Measurements from ENCODE around the gene FXYD6.

FXYD6 gene

DNA sequence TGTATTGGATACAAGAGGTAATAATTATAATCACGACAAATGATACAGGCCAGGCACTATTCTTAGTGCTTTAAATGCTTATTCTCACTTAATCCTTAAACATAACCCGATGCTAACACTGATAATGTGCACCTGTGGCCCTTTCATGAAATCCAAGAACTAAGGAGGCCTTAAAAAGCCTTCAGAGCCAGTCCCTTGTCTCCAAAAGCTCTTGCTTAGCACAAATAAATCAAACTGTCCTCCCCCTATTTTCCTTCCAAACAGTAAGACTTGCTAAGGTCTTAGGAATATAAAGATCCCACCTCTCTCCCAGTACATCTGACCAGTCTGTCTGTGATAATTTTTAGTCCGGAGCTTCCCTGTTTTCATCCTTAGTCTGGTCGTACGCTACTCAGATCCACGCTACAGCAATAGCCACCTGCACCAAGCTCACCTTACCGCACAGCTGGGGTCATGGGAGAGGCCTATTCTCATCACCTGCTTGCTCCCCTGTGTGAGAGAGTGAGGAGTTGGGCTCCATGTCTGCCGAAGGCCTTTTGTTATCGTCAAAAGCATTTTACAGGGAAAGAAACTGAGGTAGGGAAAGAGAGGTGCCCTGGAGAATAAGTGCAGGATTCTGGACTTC is 16.9 kb downstream of the FXYD6 start:
- no peaks in the 10 kb centered on the region for H3K9me3 ChIP-seq (ENCODE audit: severe bottlenecking)
- TF ChIP-seq, protein P1, sequence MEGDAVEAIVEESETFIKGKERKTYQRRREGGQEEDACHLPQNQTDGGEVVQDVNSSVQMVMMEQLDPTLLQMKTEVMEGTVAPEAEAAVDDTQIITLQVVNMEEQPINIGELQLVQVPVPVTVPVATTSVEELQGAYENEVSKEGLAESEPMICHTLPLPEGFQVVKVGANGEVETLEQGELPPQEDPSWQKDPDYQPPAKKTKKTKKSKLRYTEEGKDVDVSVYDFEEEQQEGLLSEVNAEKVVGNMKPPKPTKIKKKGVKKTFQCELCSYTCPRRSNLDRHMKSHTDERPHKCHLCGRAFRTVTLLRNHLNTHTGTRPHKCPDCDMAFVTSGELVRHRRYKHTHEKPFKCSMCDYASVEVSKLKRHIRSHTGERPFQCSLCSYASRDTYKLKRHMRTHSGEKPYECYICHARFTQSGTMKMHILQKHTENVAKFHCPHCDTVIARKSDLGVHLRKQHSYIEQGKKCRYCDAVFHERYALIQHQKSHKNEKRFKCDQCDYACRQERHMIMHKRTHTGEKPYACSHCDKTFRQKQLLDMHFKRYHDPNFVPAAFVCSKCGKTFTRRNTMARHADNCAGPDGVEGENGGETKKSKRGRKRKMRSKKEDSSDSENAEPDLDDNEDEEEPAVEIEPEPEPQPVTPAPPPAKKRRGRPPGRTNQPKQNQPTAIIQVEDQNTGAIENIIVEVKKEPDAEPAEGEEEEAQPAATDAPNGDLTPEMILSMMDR (IDR thresholded peaks at IDR 0.05; ENCODE audit: low read depth, low read length), result no peak
- DNase-seq, result no peak
- no peaks in the 10 kb centered on the region for H3K36me3 ChIP-seq
- no peak overlapping the region for H3K27ac ChIP-seq
- no peaks in the 10 kb centered on the region for H3K27me3 ChIP-seq (ENCODE audit: insufficient read depth, low read depth, severe bottlenecking)
- no peak overlapping the region for H3K4me3 ChIP-seq (ENCODE audit: low read depth, low read length)

DNA sequence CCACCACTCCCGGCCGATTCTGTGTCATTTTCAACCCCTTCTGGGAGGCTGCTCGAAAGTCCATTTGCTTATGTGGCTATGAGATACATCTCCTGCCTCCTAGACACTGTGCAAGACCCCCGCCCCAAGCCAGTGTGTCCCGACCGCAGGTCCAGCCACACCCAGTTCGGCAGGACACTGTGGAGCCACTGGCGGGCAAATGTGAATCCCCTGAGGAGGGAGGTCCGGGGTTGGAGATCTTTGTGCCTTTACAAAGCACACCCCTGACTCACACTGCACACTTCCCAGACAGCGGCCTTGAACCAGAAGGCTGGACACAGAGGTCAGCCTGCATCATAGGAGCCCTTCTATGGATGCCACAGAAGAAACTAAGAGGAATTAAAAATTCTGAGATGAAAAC is 17.4 kb downstream of the FXYD6 start:
- Histone ChIP-seq H3K36me3 (no peaks in the 10 kb centered on the region), H3K27ac (no peak overlapping the region), H3K27me3 (ENCODE audit: insufficient read depth, low read depth, severe bottlenecking) (no peaks in the 10 kb centered on the region), H3K9me3 (ENCODE audit: severe bottlenecking) (no peaks in the 10 kb centered on the region), H3K4me3 (ENCODE audit: low read depth, low read length) (no peak overlapping the region)
- TF ChIP-seq, protein P1 (IDR thresholded peaks at IDR 0.05; ENCODE audit: low read depth, low read length), result no peak
- no peak for DNase-seq

DNA sequence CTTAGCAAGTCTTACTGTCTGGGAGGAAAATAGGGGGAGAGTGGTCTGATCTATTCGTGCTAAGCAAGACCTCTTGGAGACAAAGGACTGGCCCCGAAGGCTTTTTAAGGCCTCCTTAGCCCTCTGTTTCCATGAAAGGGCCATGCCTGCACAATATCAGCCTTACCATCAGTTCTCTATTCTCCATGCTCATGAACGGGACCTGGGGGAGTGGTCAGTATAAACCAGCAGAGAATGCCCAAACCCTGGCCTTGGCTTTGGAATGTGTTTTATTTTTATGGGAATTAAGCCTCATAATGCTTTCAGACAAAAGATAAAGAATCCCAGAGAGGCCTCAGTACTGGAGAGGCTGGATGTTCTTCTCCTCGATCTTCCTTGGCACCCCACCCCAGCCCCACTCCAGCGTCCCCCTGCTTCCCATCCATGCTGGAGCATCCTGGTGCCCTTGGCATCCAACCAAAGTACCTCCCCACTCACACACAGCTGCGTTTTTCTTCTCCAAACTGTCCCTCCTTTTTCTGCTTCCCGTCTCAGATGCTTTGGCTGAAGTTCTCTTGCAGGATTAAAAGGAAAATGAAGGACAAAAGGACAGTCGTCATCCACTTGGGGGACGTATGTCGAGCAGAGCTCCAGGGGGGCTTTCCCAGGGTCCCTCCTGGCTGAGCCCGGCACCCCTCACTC is 18.6 kb downstream of the FXYD6 start:
- Histone ChIP-seq H3K27me3 (ENCODE audit: insufficient read depth, low read depth, severe bottlenecking) (no peaks in the 10 kb centered on the region), H3K27ac (no peak overlapping the region), H3K9me3 (ENCODE audit: severe bottlenecking) (peaks cover 5% of the 10 kb centered on the region), H3K36me3 (no peaks in the 10 kb centered on the region), H3K4me3 (ENCODE audit: low read depth, low read length) (no peak overlapping the region)
- TF ChIP-seq, protein P1 (IDR thresholded peaks at IDR 0.05; ENCODE audit: low read depth, low read length), result no peak
- DNase-seq, result no peak

DNA sequence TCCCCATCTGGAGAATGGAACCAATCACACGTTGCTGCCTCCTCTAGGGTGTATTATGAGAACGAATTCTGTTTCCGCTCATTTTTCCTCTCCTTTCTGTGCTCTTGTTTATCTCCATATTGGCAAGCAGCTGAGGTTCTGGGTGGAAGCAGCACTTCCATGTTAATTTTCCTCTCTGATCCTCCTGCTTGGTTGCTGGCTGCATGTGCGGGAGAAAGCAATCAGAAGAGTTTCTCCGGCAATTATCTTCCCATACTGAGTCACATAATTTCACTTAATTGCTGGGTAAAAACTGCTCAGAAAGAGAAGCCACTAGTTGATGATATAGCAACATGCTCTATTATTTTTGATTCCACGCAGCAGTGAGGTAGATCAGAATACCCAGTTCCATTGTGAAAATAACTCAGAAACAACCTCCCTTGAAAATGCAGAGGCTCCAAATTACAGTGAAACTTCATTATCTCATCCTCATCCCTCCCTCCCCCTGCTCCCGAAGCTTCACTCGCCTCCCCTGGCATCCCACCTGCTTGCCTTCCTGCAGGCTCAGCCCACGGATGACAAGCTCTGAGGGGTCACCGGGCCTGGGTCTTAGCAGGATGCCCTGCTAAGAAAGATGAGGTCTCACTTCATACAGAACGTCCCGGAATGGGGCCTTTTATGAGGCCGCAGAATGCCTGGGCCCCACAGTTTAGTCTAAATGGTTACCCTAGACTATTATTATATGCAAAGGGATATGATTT is 20.4 kb downstream of the FXYD6 start:
- TF ChIP-seq, protein P1 (IDR thresholded peaks at IDR 0.05; ENCODE audit: low read depth, low read length), result no peak
- no peaks in the 10 kb centered on the region for H3K27me3 ChIP-seq (ENCODE audit: insufficient read depth, low read depth, severe bottlenecking)
- DNase-seq, result no peak

DNA sequence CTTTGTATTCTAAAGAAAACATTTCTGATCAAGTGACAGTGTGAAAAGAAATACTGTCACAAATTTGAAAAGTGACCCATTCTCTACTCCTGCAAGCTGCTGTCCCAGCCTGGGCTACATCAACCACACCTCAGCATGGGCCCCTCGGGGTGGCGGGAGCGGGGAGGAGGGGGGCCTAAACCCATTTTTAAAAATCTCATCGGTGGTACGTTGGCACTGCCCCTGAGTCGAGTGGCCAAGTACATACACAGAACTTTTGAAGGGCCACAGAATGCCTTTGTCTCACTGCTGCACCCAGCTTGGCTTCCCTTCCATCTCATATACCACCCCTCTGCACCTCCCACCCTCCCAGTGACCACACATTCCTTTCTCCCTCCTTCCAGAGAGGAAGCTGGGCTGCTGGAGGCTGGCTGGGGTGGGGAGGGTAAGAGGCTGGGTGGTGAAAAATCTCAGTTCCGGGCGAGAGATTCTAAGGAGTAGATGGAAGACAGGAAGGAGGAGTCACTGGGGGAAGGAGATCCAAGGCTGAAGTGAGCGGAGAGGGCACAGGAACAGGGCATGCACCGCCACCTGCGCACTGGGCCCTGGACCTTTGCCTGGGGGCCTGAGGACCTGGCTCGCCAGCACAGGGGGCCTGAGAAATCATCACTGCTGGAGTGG is 21.1 kb downstream of the FXYD6 start:
- H3K27ac ChIP-seq, result no peak overlapping the region
- peaks cover 5% of the 10 kb centered on the region; the same call in 1 of the 2 replicates for H3K36me3 ChIP-seq
- TF ChIP-seq, protein P1 (IDR thresholded peaks at IDR 0.05; ENCODE audit: low read depth, low read length), result no peak
- H3K27me3 ChIP-seq (ENCODE audit: insufficient read depth, low read depth, severe bottlenecking), result no peaks in the 10 kb centered on the region
- no peak overlapping the region for H3K4me3 ChIP-seq (ENCODE audit: low read depth, low read length)
- H3K9me3 ChIP-seq (ENCODE audit: severe bottlenecking), result peaks cover 9% of the 10 kb centered on the region
- DNase-seq, result no peak

More for the DNA sequence above, 20.4 kb downstream of the FXYD6 start:
- Histone ChIP-seq H3K9me3 (ENCODE audit: severe bottlenecking) (peaks cover 9% of the 10 kb centered on the region), H3K4me3 (ENCODE audit: low read depth, low read length) (no peak overlapping the region), H3K27ac (no peak overlapping the region), H3K36me3 (peaks cover 5% of the 10 kb centered on the region; the same call in 1 of the 2 replicates)

Data from WERI-Rb-1 (cell line).